Stimulated activated CD8-positive, alpha-beta memory T cell treated with anti-CD3 and anti-CD28 coated beads, Interleukin-7, amount 100 ng/mL, for 24 hours (primary cell): ENCODE measurements around the gene GCN1.

Source experiments
- DNase-seq: peaks from one replicate; pipeline ENCODE4 v3.0.0-alpha.2; 2020; ENCODE audit warnings: low read depth

GCN1 gene

DNA sequence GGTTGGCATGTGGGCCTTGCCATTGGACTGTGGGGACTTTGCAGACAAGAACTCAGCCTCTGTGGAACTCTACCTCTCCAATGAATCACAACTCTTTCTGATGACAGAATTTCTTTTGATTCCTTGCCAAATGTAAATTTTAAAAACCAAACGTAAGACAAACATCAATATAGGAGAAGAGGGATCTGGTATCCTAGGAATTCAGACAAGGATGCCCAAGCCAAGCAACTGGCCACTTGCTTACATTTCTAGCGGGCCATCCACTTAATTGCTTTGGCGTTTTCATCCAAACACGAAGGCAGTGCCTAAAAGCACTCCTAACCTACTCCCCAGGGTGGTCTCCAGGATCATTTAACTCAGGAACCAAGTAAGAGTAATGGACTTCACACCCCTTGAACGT lies 54.6 kb downstream of the GCN1 start:
- no peak for DNase-seq

DNA sequence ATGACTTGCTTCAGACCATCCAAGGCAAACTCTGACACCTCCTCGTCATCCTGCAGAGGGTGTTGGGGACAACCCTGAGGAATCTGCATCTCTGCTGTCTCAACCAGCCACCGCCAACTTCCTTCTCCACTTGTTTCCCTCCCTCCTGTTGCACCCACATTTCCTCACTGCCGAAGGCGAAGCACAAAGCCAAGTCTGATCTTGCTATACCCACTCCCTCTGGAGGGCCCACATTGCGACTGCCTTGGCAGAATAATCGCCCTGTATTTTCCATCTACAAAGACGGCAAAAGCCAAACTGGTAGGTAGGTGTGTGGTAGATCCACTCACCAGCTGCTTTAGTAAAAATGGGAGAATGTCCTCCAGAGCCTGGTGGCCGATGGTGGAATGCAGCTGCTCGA lies 56.1 kb downstream of the GCN1 start:
- no peak for DNase-seq

DNA sequence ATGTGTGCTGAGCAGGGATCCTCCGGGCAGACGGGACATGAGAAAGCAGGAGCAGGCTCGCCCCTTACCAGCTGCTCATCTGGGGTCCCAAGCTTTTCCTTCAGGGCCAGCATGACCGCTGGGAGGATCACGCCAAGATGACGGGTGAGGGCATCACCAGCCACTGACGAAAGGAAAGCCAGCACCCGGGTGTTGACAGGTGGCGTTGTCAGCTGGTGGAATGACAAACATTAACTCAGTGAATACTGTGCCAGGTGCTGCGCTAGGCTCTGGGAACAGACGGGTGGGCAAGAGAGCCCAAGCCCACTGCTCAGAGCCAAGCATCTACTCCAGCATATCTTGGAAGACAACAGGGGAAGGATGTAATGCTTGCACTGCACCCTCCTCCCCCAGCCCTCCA lies 56.7 kb downstream of the GCN1 start:
- no peak for DNase-seq

DNA sequence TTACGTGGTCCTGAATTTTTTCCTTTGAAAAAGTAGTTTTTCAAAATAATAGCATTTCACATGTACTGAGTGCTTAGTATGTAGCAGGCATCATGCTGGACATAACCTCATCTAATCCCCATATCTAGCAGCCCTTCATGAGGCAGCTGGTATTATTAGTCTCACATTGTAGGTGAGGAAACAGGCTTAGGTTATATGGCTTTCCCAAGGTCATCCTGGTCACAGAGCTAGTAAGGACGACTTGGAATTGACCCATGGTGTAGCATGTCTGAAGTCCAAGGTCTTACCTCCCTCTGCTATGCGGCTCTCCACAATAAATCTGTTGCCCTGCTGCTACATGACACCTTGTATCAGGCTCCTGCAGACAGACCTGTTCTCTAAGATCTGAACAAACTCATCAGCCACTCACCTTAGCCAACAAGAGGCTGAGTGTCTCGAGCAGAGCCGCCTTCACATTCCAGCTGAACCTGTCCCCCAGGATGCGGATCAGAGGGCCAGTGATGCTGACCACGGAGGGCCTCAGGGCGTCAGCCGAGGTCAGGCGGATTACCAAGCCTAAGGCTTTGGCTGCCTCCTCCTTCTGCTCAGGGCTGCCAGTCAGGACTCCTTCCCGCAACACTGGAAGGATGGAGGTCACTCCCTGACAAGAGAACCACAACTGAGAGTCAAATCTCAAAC lies 58.3 kb downstream of the GCN1 start:
- no peak for DNase-seq

DNA sequence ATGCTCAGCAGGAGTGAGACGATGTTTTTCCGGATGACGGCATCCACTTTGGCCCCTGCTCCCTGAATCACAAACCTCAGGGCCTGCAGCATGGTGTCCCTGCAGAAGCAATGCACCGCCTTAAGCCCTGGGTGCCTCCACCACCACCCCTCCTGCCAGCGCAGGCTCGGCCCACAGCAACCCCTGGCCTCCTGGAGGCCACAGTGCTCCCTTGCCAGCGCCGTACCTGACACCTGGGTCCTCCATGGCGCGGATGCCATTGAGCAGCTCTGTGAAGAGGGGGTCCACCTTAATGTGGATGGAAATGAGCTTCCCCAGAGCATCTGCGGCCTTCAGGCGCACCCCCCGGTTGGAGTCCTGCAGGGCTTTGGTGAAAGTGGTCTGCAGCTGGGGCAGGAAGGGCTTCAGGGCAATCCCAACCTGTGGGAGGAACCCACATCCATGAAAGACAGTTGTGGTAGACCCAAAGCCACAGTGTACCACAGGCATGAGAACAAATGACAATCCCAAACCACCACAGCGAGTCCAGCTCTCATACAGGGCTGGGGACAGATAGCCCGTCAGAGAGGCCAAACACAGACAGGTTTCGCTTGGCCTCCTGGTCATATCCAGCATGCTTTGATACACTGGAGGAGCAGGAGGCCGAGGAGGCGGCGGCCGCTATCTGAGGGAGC lies 60.1 kb downstream of the GCN1 start:
- no peak for DNase-seq

DNA sequence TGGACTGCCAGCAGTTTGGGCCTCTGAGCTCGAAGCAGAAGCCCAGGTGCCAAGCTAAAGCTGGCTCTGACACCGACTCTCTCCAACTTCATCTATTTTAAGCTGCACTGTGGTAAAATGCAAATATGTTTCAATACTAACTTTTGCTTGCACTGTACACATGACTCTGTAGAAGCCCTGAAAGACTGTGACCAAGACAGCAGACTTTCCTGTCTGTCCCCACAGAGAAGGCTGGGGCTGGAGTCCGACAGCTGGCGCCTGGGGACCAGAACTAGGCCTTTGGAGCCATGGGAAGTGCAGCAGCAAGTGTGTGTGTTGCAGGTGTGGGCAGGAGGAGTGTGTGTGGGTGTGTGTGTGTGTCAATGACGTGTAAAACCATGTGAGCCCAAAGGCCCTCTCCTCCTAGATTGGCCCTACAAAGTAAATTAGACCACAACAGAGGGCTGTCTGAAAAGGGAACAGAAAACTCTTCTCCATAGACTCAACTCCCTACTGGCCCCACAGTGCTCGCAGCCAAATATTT lies 61.6 kb downstream of the GCN1 start:
- DNase-seq: no peak

DNA sequence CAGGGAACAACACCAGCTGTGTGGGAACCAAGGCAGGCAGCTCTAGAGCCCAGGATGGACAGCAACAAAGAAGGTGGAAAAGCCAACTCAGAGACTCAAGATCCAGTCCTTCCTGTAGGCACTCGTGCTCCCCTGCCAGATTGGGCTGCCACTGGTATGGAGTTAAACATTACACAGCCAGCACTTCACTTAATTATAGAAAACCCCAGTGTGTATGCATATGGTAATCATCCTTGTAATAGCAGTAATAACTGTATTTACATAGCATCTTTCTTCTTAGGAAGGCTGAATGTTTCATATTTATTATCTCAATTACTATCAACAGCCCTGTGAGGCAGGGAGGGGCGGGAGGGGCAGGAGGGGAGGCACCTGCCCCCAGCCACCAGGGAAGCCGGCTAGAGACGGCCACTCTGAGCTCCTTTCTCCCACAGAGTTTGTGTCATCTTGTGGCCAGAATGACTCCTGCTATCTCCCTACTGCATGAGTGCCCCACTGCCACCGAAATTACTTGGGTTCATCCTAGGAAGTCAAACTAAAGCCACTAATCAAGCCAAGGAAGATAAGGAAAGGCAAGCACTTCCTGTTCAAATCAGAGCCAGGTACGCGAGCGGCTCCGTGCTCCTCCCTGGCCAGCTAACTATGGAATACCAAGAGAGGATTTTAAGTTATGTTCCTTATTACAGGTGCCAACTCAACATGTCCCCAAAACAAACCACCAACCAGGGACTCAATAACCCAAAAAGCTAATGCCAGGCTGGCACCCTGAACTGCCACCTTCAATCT lies 62.3 kb downstream of the GCN1 start:
- no peak for DNase-seq

DNA sequence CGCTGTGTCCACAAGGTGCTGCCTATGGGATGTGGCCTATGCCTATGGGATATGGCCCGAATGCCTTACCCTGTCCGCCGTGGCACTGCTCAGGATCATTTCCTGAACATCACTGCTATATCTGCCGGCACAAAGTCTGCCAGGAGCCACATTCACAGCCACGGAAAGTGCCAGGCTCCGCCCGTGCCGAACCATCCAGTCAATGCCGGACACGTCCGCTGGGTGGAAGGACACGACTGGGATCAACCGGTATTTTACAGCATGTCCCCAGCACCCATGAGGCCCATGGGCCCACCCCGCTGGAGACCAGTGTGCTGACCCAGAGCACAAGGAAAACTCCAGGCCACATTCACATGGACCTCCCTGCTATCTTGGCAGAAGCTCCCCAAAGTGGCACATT lies 63.4 kb downstream of the GCN1 start:
- no peak for DNase-seq

DNA sequence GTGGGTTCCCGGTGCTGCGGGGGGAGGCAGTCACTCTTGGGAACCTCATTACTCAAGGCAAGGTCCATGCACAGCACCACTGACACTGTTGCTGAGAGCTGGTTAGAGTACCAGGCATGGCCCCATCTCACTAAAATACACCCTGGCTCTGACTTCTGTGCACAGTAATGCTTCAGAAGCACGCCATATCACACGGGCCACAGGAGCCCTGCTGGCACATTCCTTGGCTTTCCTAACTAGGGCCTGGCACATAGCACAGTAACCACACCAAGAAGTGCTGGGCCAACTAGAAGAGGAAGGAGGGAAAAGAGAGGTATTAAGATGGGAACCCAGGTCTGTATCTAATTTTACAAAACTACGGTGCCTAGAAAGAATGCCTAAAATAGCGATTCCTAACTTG lies 64.5 kb downstream of the GCN1 start:
- DNase-seq: no peak

DNA sequence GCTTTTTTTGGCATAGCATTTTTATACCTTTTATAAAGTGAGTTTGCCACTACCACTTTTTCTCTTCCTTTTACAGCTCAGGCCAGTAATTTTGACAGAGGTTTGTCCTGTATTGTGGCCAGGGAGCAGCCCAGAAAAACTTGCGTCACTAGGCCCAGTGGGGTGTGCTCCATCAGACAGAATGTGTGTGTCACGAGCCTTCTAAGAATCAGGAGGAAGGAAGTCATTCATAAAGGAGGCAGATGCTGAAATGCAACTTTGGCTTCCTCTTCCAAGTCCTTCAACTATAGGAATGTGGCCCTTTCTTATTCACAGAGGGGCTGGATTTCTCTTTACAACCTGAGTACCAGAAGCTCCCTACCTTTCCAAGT lies 67.9 kb downstream of the GCN1 start:
- no peak for DNase-seq

DNA sequence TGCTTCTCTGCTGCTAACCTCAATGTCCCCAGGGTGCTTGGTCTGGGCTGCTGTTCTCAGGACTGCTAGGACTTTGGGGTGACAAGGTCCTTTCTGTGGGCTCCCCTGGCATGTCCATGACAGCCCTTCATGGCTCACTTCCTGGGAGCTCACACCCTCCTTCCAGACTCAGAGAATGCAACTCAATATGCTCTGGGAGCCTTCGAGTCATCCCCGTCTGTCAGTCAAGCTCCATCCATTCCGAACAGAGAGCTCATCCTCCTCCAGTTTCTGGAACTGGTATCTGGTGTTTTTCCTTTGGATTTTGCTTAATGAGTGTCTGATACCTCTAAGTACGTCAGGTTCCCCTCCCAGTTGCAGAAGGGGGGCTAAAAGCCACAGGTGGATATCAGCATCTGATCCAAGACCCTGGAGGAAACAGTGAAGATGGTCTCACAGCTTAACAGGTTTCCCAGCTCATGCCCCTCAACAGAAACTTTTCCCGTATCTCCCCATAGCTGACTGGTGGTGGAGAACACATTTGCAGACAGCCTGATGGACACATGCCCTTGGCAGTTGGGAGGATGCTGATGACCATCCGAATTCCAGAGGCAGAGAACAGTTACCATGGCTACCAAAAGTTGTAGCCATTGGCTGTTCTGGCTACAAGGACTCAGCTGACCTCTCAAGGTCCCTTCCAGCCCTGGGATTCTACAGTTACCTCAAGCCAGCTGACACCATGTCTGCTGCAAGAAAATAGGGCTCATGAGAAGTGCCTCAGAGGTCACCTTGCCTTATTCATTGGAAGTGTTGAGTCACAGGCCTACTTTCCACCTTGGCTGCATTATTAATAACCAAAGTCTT lies 68.5 kb downstream of the GCN1 start:
- DNase-seq: no peak

DNA sequence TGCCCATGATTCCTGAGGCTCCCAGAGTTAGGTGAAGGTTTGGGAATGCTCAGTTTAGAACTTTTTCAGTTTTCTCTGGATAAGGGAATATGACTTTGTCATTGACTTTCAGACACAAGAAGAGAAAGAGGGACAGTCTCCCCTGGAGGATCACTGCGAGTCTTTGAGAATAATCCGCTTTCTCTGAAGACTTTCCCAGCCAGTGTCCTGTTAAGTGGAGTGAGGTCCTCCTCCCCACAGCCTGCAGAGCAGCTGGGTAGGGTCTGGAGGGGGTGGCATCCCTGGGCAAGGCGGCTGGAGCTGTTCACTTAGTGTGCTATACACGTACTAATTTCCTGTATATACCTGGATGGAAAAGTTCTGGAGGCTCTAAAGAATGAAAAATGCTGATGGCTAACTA lies 69.5 kb downstream of the GCN1 start:
- no peak for DNase-seq

DNA sequence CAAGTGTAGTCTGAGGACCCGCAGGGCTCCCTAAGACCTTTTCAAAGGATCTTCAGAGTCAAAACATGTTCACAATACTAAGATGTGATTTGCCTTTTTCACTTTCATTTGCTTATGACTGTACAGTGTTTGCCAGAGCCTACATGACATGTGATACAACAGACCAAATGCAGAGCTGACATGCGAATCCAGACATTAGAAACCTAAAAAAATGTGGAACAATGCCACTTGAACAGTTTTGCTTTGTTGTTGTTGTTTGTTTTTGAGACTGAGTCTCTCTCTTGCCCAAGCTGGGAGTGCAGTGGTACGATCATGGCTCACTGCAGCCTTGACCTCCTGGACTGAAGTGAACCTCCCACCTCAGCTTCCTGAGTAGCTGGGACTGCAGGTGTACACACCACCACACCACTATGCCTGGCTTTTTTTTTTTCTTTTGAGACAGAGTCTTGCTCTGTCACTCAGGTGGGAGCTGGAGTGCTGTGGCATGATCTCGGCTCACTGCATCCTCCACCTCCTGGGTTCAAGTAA lies 72.7 kb downstream of the GCN1 start:
- DNase-seq: no peak

DNA sequence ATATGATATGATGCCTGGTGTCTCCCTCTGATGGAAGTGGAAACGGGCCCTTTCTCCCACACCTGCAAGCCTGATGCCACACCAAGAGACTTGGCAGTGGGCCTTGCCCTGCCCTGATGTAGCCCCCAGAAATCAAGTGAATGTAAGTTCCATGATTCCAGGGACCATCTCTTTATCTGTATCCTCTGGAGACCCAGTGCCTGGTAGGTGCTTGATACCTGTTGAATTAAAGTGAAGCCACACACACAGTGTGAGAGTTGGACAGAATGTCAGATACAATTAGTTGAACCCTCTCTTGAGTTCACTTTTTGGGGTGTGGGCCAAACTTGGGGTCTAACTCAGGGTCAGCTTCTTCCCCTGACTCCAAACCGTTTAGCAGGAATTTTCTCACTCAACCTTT lies 73.2 kb downstream of the GCN1 start:
- no peak for DNase-seq

DNA sequence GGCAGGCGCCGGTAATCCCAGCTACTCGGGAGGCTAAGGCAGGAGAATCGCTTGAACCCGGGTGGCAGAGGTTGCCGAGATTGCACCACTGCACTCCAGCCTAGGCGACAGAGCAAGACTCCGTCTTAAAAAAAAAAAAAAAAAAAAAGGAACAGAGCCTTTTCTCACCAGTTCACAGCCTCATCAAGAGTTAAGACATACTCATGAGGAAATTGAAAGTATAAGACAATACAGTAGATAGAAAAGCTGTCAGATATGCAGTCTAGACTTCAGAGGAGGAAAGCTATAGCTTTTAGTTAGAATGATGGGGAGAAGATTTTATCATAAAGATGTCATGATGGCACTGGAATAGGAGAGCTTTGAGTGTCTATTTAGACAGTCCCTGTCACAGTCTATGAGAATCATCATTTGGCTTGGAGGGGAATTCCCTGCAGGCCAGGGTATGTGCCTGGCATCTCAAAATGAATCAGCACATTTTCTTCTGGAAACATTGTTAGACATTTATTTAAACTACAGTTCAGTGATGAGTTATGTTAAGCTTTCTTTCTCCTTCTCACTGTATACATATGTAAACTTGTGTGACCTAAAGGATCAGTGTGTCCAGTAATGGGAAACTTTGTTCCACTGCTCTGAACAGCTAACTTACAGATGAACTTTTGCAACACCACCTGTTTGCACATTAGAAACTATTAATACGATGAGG lies 75.1 kb downstream of the GCN1 start:
- DNase-seq: no peak

DNA sequence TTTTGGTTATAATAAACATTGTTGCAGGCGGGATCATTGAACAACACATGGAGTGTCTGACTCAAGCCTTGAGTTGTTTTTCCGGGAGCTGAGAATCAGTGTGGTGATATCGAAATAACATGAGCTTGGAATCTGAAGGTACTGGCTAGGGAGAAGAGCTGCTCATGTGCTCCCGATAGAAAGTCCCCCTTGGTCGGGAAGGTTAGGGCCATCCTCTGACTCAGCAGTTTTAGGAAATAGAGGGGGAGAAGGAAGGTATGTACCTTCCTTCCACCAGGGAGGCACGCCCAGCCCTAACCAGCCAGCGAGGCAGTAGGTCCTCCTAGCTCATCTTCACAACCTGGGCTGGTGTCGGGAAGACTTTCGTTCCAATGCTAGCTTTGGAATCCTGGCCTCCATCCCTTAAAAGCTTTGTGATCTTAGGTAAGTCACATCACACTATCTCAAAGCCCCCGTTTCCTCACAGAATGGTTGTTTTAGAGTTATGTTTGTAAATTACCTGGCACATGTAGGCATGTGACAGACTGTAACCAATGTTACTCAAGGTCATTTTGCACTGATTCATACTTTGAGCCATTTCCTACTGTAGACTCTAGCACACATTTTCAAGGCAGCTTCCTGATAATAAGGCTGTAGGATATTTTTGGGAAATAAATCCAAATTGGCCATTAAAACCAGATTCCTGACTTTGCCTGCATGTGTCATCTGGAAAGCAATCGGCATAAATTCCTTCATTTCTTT lies 76.0 kb downstream of the GCN1 start:
- DNase-seq: no peak

DNA sequence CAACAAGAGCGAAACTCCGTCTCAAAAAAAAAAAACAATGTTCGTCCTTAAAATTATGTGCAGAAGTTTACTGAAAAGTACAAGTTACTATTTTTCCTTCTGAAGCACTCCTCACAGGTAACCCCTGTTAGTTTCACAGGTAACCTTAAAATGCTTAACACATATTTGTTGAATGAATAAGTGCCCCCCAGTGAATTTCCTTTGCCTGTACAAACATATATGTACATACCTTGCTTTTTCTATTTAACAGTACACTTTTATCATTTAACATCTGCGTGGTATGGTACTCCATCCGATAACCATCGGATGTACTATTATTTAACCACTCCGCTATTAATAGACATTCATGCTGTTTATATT lies 76.6 kb downstream of the GCN1 start:
- DNase-seq: no peak

DNA sequence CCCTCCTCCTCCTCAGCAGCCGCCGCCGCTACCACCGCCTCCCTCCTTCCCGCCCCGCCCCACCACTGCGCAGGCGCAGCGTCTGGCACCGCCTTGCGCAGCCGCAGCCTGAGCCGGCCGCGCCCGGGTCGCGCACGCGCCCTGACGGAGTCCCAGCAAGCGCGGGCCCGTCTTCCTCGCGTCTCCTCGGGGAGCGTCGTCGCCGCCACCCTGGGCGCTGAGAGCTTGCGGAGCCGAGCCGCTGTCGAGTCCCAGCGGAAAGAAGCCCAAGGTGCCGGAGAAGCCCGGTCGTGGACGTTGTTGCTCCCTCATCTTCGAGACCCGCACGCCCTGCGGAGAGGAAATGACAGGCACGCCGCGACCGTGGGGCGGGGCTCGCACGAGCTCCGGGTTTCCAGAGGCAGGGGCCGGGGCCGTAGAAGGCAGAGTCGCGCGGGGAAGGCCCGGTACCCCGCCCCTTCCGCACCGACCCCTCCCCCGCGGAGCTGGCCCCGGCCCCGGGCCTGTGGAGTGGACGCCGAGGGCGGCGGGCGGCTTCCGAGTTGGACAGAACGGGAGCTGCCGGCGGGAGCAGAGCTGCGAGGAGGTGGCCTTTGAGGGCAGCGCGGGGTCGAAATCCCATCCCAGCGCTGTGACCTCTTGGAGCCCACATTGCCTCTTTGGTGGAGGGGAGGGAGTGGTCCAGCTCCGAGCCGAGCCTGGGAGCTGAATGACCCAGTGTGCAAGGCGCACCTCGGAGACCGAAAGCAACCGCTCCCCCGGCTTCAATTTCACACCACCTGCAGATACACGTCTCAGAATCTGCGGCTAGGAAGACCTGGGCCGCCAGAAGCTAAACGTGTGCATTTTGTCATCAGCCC lies 77.5 kb downstream of the GCN1 start:
- peak; percentile 93 for DNase-seq

DNA sequence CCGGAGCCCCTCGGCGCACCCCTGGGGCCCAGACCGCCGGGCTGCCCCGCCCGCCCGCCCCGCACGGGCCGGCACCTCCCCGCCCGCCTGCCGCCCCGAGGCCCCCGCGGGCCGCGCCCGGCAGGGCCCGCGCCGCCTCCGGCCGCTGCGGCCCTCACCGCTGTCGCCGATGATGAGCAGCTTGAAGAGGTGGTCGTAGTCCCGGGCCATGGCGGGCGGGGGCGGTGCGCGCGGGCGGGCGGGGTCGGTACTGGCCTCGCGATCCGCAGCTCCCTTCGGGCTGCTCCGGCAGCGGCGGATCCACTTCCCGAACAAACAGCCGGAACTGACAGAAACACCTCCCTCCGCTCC lies 78.1 kb downstream of the GCN1 start, which contains the start of gene RAB35:
Gene RAB35, minus strand, starts transcription at position 313 of the 351 bp plus-strand sequence. Its CDS starts 103 bp downstream, at position 210.
- no peak for DNase-seq
